ENCODE data around the gene LRMDA. TPM values are rescaled to one million over a fixed set of nuclear protein-coding genes. Genes with fewer than 3 reads are reported as not detected.

LRMDA gene
- total RNA-seq, 4 donors from 2014 or later, result 2.2 to 7.8 (median 4.5) TPM

GRCh38 chr10:75818552-75818951, 387.1 kb downstream of the LRMDA start:
- Histone ChIP-seq H3K4me1 (no peaks in the 10 kb centered on the region), H3K36me3 (no peaks in the 10 kb centered on the region), H3K4me3 (no peak overlapping the region), H3K27me3 (no peaks in the 10 kb centered on the region), H3K27ac (no peak overlapping the region), H3K9me3 (no peaks in the 10 kb centered on the region)
- no peak for DNase-seq
- in situ Hi-C loops (cut with MboI; ENCODE audit: low pct_ligation_motif_present in 1 of 4, low pct_unique_long_range_greater_than_20kb in 1 of 4, low sequenced_read_pairs in 3 of 4), result no loop called here
- WGBS, 2 donors (ENCODE audit: low coverage in 1 of 2), result 61% methylated on average over 4 of the region's 4 CpGs; no CpG with 5 or more reads in 1 of the 2 donors
- TF ChIP-seq EP300 (IDR thresholded peaks at IDR 0.05; ENCODE audit: low read depth), result no peak
- TF ChIP-seq CTCF (IDR thresholded peaks at IDR 0.05), result no peak
- TF ChIP-seq POLR2A (IDR thresholded peaks at IDR 0.05), result no peak
- TF ChIP-seq POLR2AphosphoS5 (IDR thresholded peaks at IDR 0.05), result no peak
- intact Hi-C loops (cut with DNase I; ENCODE audit: low total_unique reads), result no loop called here

GRCh38 chr10:75825235-75825634, 393.8 kb downstream of the LRMDA start:
- Histone ChIP-seq H3K36me3 (no peaks in the 10 kb centered on the region), H3K27ac (no peak overlapping the region), H3K9me3 (no peaks in the 10 kb centered on the region), H3K27me3 (no peaks in the 10 kb centered on the region), H3K4me3 (no peak overlapping the region), H3K4me1 (peaks cover 0 to 6% (median 0%) of the 10 kb centered on the region in 4 donors)
- TF ChIP-seq POLR2A (IDR thresholded peaks at IDR 0.05), result no peak
- DNase-seq, result no peak
- 34 to 52% methylated on average over 5 of the region's 5 CpGs for WGBS, 2 donors (ENCODE audit: low coverage in 1 of 2)
- in situ Hi-C loops (cut with MboI; ENCODE audit: low pct_ligation_motif_present in 1 of 4, low pct_unique_long_range_greater_than_20kb in 1 of 4, low sequenced_read_pairs in 3 of 4), result no loop called here
- intact Hi-C loops (cut with DNase I; ENCODE audit: low total_unique reads), result no loop called here

- TF ChIP-seq CTCF (IDR thresholded peaks at IDR 0.05) (no peak), POLR2AphosphoS5 (IDR thresholded peaks at IDR 0.05) (no peak), EP300 (IDR thresholded peaks at IDR 0.05; ENCODE audit: low read depth) (no peak), POLR2A (IDR thresholded peaks at IDR 0.05) (no peak)
- Histone ChIP-seq H3K4me3 (no peak overlapping the region), H3K27me3 (no peaks in the 10 kb centered on the region), H3K4me1 (peaks cover 0 to 6% (median 0%) of the 10 kb centered on the region in 4 donors), H3K36me3 (no peaks in the 10 kb centered on the region), H3K9me3 (no peaks in the 10 kb centered on the region), H3K27ac (no peak overlapping the region)
- intact Hi-C loops (cut with DNase I; ENCODE audit: low total_unique reads) (no loop called here), in situ Hi-C loops (cut with MboI; ENCODE audit: low pct_ligation_motif_present in 1 of 4, low pct_unique_long_range_greater_than_20kb in 1 of 4, low sequenced_read_pairs in 3 of 4) (no loop called here)
- DNase-seq, result no peak
- 56 to 65% methylated on average over 5 of the region's 5 CpGs for WGBS, 2 donors (ENCODE audit: low coverage in 1 of 2)
These were observed 394.2 kb downstream of the LRMDA start for GRCh38 chr10:75825661-75826060.

GRCh38 chr10:75826846-75827245, 395.4 kb downstream of the LRMDA start:
- in situ Hi-C loops (cut with MboI; ENCODE audit: low pct_ligation_motif_present in 1 of 4, low pct_unique_long_range_greater_than_20kb in 1 of 4, low sequenced_read_pairs in 3 of 4) (no loop called here), intact Hi-C loops (cut with DNase I; ENCODE audit: low total_unique reads) (no loop called here)
- Histone ChIP-seq H3K27ac (no peak overlapping the region), H3K27me3 (no peaks in the 10 kb centered on the region), H3K4me3 (no peak overlapping the region), H3K4me1 (peaks cover 0 to 6% (median 0%) of the 10 kb centered on the region in 4 donors), H3K36me3 (no peaks in the 10 kb centered on the region), H3K9me3 (no peaks in the 10 kb centered on the region)
- 71 to 78% methylated on average over 4 to 5 of the region's 5 CpGs for WGBS, 2 donors (ENCODE audit: low coverage in 1 of 2)
- TF ChIP-seq POLR2A (IDR thresholded peaks at IDR 0.05) (no peak), EP300 (IDR thresholded peaks at IDR 0.05; ENCODE audit: low read depth) (no peak), CTCF (IDR thresholded peaks at IDR 0.05) (no peak), POLR2AphosphoS5 (IDR thresholded peaks at IDR 0.05) (no peak)
- DNase-seq, result no peak

- Histone ChIP-seq H3K27ac (no peak overlapping the region), H3K9me3 (no peaks in the 10 kb centered on the region), H3K27me3 (no peaks in the 10 kb centered on the region), H3K36me3 (no peaks in the 10 kb centered on the region), H3K4me3 (no peak overlapping the region), H3K4me1 (peaks cover 0 to 6% (median 0%) of the 10 kb centered on the region in 4 donors)
- in situ Hi-C loops (cut with MboI; ENCODE audit: low pct_ligation_motif_present in 1 of 4, low pct_unique_long_range_greater_than_20kb in 1 of 4, low sequenced_read_pairs in 3 of 4) (no loop called here), intact Hi-C loops (cut with DNase I; ENCODE audit: low total_unique reads) (no loop called here)
- WGBS, 2 donors (ENCODE audit: low coverage in 1 of 2), result 74 to 89% methylated on average over 5 of the region's 5 CpGs
- DNase-seq, result no peak
- TF ChIP-seq EP300 (IDR thresholded peaks at IDR 0.05; ENCODE audit: low read depth), result no peak
- no peak for TF ChIP-seq POLR2A (IDR thresholded peaks at IDR 0.05)
- no peak for TF ChIP-seq CTCF (IDR thresholded peaks at IDR 0.05)
- no peak for TF ChIP-seq POLR2AphosphoS5 (IDR thresholded peaks at IDR 0.05)
These were observed 396.2 kb downstream of the LRMDA start for GRCh38 chr10:75827587-75828021.

All from transverse colon (tissue), 4 donors.